ENCODE results near the gene MRPS24.

GRCh38 chr7:43834463-43835251 lies 34.7 kb downstream of the MRPS24 start:
- no peak for TF ChIP-seq POLR2AphosphoS5 (IDR thresholded peaks at IDR 0.05; ENCODE audit: low read depth, low read length)
- TF ChIP-seq, protein P1, sequence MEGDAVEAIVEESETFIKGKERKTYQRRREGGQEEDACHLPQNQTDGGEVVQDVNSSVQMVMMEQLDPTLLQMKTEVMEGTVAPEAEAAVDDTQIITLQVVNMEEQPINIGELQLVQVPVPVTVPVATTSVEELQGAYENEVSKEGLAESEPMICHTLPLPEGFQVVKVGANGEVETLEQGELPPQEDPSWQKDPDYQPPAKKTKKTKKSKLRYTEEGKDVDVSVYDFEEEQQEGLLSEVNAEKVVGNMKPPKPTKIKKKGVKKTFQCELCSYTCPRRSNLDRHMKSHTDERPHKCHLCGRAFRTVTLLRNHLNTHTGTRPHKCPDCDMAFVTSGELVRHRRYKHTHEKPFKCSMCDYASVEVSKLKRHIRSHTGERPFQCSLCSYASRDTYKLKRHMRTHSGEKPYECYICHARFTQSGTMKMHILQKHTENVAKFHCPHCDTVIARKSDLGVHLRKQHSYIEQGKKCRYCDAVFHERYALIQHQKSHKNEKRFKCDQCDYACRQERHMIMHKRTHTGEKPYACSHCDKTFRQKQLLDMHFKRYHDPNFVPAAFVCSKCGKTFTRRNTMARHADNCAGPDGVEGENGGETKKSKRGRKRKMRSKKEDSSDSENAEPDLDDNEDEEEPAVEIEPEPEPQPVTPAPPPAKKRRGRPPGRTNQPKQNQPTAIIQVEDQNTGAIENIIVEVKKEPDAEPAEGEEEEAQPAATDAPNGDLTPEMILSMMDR (IDR thresholded peaks at IDR 0.05): no peak
- TF ChIP-seq, protein P2, sequence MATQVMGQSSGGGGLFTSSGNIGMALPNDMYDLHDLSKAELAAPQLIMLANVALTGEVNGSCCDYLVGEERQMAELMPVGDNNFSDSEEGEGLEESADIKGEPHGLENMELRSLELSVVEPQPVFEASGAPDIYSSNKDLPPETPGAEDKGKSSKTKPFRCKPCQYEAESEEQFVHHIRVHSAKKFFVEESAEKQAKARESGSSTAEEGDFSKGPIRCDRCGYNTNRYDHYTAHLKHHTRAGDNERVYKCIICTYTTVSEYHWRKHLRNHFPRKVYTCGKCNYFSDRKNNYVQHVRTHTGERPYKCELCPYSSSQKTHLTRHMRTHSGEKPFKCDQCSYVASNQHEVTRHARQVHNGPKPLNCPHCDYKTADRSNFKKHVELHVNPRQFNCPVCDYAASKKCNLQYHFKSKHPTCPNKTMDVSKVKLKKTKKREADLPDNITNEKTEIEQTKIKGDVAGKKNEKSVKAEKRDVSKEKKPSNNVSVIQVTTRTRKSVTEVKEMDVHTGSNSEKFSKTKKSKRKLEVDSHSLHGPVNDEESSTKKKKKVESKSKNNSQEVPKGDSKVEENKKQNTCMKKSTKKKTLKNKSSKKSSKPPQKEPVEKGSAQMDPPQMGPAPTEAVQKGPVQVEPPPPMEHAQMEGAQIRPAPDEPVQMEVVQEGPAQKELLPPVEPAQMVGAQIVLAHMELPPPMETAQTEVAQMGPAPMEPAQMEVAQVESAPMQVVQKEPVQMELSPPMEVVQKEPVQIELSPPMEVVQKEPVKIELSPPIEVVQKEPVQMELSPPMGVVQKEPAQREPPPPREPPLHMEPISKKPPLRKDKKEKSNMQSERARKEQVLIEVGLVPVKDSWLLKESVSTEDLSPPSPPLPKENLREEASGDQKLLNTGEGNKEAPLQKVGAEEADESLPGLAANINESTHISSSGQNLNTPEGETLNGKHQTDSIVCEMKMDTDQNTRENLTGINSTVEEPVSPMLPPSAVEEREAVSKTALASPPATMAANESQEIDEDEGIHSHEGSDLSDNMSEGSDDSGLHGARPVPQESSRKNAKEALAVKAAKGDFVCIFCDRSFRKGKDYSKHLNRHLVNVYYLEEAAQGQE (IDR thresholded peaks at IDR 0.05; ENCODE audit: insufficient read depth in 1 of 2, low read depth in 2 of 2, low read length in 1 of 2): no peak
- TF ChIP-seq SIN3A (IDR thresholded peaks at IDR 0.05; ENCODE audit: borderline replicate concordance, insufficient read depth, low read depth, low read length): no peak
- TF ChIP-seq TCF7L2 (IDR thresholded peaks at IDR 0.05; ENCODE audit: low read depth, low read length): no peak
